GM12892 (cell line): ENCODE measurements around the gene PLAA.
A peak's percentile ranks its signal among the peaks of the same experiment; 100 is the strongest.

ENCODE experiments used
- DNase-seq: peaks from one replicate; pipeline ENCODE4 v3.0.0; 2011; ENCODE audit not compliant: insufficient read length
- FAIRE-seq: peaks from 2 replicates; lab custom pipeline; 2011; peaks lifted over from hg19 to GRCh38; lab: Jason Lieb, UNC
- POLR2A ChIP-seq: IDR thresholded peaks from 2 replicates; pipeline ENCODE4 v1.6.1; 2011; ENCODE audit warnings: low read depth, low read length, control low read depth
- POLR2AphosphoS5 ChIP-seq: IDR thresholded peaks from 2 replicates; pipeline ENCODE4 v1.6.1; 2011; ENCODE audit warnings: low read depth, low read length, control low read depth
- TAF1 ChIP-seq: IDR thresholded peaks from 2 replicates; pipeline ENCODE4 v1.6.1; 2011; ENCODE audit warnings: low read depth, mild to moderate bottlenecking, control low read depth, low read length, borderline replicate concordance

PLAA gene

DNA sequence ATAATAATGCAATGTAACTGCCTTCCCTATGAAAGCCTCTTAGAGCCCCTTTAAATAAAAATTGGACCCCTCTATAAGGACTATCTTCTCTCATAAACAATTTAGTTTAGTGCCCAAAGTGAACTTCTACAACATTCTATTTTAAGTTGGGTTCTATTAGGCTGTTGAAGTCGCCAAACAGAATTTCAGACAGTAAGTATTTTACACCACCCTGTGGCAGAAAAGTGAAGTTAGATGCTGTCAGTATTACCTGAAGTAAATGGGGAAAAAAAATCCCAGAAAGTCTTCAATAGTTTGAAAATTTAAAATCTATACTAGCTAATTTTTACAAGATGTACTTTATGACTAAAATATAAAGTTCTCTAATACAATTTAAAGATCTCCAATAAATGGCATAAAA, 84.0 kb downstream of the PLAA start:
- no peak for DNase-seq
- TF ChIP-seq POLR2AphosphoS5 = no peak
- no peak for TF ChIP-seq POLR2A
- TF ChIP-seq TAF1 = no peak
- no peak for FAIRE-seq

DNA sequence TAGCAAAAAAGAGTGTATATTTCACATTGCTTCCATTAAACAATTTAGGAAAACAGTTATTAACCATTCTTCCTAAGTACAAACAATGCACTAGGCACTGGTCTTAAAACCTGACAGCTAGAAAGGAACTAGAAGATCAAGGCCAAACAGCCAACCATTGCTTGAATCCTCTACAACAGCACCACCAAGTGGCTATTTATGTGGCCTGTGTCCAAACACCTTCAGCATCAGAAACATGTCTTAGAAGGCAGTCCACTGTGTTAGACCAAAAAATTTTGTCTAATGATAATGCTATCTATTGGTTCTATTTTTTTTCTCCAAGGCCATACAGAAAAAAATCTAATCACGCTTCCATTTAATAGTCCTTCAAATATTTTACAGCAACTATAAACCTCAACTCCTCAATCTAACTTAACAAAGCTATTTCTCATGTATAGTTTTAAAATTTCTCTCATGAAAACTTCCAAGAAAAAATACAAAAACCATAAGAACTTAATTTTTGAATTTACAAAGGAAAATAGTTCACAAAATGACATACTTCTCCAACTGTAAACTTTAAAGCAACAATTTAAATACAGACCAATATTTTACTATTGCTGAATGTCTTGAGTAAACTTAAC, 90.5 kb downstream of the PLAA start:
- no peak for TF ChIP-seq POLR2A
- no peak for TF ChIP-seq TAF1
- no peak for TF ChIP-seq POLR2AphosphoS5
- DNase-seq (no peak), FAIRE-seq (peak; percentile 71)
